H1 (cell line): ENCODE data around the gene COX5B. TPM values are rescaled to one million over a fixed set of nuclear protein-coding genes. Genes with fewer than 3 reads are reported as not detected.
A peak's percentile ranks its signal among the peaks of the same experiment; 100 is the strongest.

Source experiments
- CTCF ChIA-PET: fragments of 300-600 bp; sonication (Branson Sonifier 250); formaldehyde crosslinking; loops from one replicate; lab custom pipeline; 2021; ENCODE audit not compliant: partially characterized antibody; lab: Charles Lee
- POLR2A ChIA-PET: fragments of 300-600 bp; sonication (Branson Sonifier 250); formaldehyde crosslinking; loops from one replicate; lab custom pipeline; 2021; ENCODE audit warnings: inconsistent platforms; ENCODE audit not compliant: partially characterized antibody; lab: Charles Lee
- DNase-seq, 2 experiments: peaks; one replicate each; pipeline versions ENCODE4 v3.0.0 to v3.0.0-alpha.2; 2010 to 2022; ENCODE audit warnings: low spot score in 2 of 2, low read depth in 1 of 2, mixed read lengths in 1 of 2
- FAIRE-seq: peaks from 2 replicates; lab custom pipeline; 2011; peaks lifted over from hg19 to GRCh38; lab: Jason Lieb, UNC
- H2AFZ ChIP-seq: 2 replicates; pipeline ENCODE4 v1.8.1; 2012; ENCODE audit warnings: low read length, inconsistent platforms
- H2AK5ac ChIP-seq: 2 replicates; pipeline ENCODE4 v1.6.1; 2013; ENCODE audit warnings: low read depth, low read length
- H2BK120ac ChIP-seq: replicated peaks from 2 replicates; pipeline ENCODE3; 2013; ENCODE audit warnings: low read depth, low read length, inconsistent platforms
- H2BK12ac ChIP-seq: 2 replicates; pipeline ENCODE4 v1.6.1; 2013; ENCODE audit warnings: low read depth, low read length
- H2BK15ac ChIP-seq: 2 replicates; pipeline ENCODE4 v1.6.1; 2013; ENCODE audit warnings: low read length
- H2BK20ac ChIP-seq: 2 replicates; pipeline ENCODE4 v1.6.1; 2013; ENCODE audit warnings: low read length
- H2BK5ac ChIP-seq: 2 replicates; pipeline ENCODE4 v1.6.1; 2013; ENCODE audit warnings: low read depth, low read length
- H3K14ac ChIP-seq: 2 replicates; pipeline ENCODE4 v1.6.1; 2013; ENCODE audit warnings: inconsistent platforms; ENCODE audit not compliant: insufficient read length
- H3K18ac ChIP-seq: 2 replicates; pipeline ENCODE4 v1.6.1; 2013; ENCODE audit warnings: low read length; ENCODE audit errors: extremely low read depth
- H3K23ac ChIP-seq: 2 replicates; pipeline ENCODE4 v1.6.1; 2013; ENCODE audit warnings: inconsistent platforms; ENCODE audit not compliant: insufficient read length
- H3K23me2 ChIP-seq: 2 replicates; pipeline ENCODE4 v1.6.1; 2013; ENCODE audit warnings: low read depth, low read length
- H3K27ac ChIP-seq: 2 replicates; pipeline ENCODE4 v1.6.1; 2011; ENCODE audit warnings: low read depth, low read length, inconsistent platforms
- H3K27me3 ChIP-seq, 4 experiments: replicated peaks in 1 of 4; 1 replicate in 1 of 4; 2 replicates in 3 of 4; pipeline versions ENCODE4 v1.6.1 to v1.8.1; 2011 to 2013; ENCODE audit warnings: low read length in 3 of 4, mild to moderate bottlenecking in 3 of 4, inconsistent platforms in 2 of 4, mixed read lengths in 2 of 4, moderate library complexity in 1 of 4; ENCODE audit not compliant: control insufficient read depth in 3 of 4, insufficient read depth in 3 of 4; ENCODE audit errors: extremely low read depth in 1 of 4
- H3K36me3 ChIP-seq, 4 experiments: 2 replicates each; pipeline versions ENCODE4 v1.6.1 to v1.8.1; 2011 to 2013; ENCODE audit warnings: mild to moderate bottlenecking in 4 of 4, low read length in 3 of 4, moderate library complexity in 2 of 4, control low read depth in 1 of 4, inconsistent platforms in 1 of 4; ENCODE audit not compliant: insufficient read depth in 4 of 4, control insufficient read depth in 2 of 4
- H3K4ac ChIP-seq: replicated peaks from 2 replicates; pipeline ENCODE3; 2013; ENCODE audit warnings: low read length, low read depth, mixed read lengths, inconsistent platforms; ENCODE audit not compliant: insufficient read length
- H3K4me1 ChIP-seq, 4 experiments: replicated peaks in 1 of 4; 1 replicate in 1 of 4; 2 replicates in 3 of 4; pipeline versions ENCODE4 v1.6.1 to v1.8.1; 2011 to 2013; ENCODE audit warnings: low read length in 3 of 4, inconsistent platforms in 2 of 4, mixed read lengths in 1 of 4; ENCODE audit not compliant: insufficient read depth in 4 of 4, control insufficient read depth in 3 of 4
- H3K4me2 ChIP-seq, 2 experiments: 2 replicates each; pipeline versions ENCODE4 v1.6.1 to v1.8.1; 2011 to 2013; ENCODE audit warnings: low read depth in 2 of 2, low read length in 2 of 2, control low read depth in 1 of 2, inconsistent platforms in 1 of 2, mild to moderate bottlenecking in 1 of 2; ENCODE audit not compliant: insufficient read depth in 1 of 2
- H3K4me3 ChIP-seq, 4 experiments: fragments of 200-600, 300-600 bp in 1 of 4; sonication (generic), shearing (Covaris generic), sonication (Bioruptor Twin) in 1 of 4; 2 replicates each; pipeline versions ENCODE4 v1.5.1 to v1.8.1; 2011 to 2016; ENCODE audit warnings: low read length in 4 of 4, low read depth in 3 of 4, control low read depth in 2 of 4, inconsistent platforms in 2 of 4, mild to moderate bottlenecking in 2 of 4, mixed read lengths in 1 of 4, moderate library complexity in 1 of 4; ENCODE audit not compliant: insufficient read depth in 2 of 4; ENCODE audit errors: extremely low read depth in 1 of 4
- H3K56ac ChIP-seq: replicated peaks from 2 replicates; pipeline ENCODE3; 2013; ENCODE audit warnings: low read depth, mild to moderate bottlenecking, mixed read lengths, low read length, inconsistent platforms; ENCODE audit not compliant: insufficient read length
- H3K79me1 ChIP-seq: 2 replicates; pipeline ENCODE4 v1.6.1; 2013; ENCODE audit warnings: low read depth, low read length, control low read depth
- H3K79me2 ChIP-seq, 2 experiments: 2 replicates each; pipeline versions ENCODE4 v1.6.1 to v1.8.1; 2012 to 2013; ENCODE audit warnings: low read length in 2 of 2, mild to moderate bottlenecking in 2 of 2, inconsistent platforms in 1 of 2; ENCODE audit not compliant: insufficient read depth in 2 of 2, control insufficient read depth in 1 of 2
- H3K9ac ChIP-seq, 4 experiments: replicated peaks in 1 of 4; 1 replicate in 1 of 4; 2 replicates in 3 of 4; pipeline versions ENCODE4 v1.6.1 to v1.8.1; 2011 to 2013; ENCODE audit warnings: low read depth in 3 of 4, low read length in 3 of 4, control low read depth in 2 of 4, mild to moderate bottlenecking in 2 of 4, moderate library complexity in 2 of 4, inconsistent platforms in 1 of 4; ENCODE audit errors: extremely low read depth in 1 of 4
- H3K9me3 ChIP-seq, 2 experiments: 2 replicates each; pipeline versions ENCODE4 v1.6.1 to v1.8.1; 2012 to 2013; ENCODE audit warnings: mild to moderate bottlenecking in 2 of 2, moderate library complexity in 2 of 2, control low read depth in 1 of 2, inconsistent platforms in 1 of 2, low read depth in 1 of 2, low read length in 1 of 2, mixed read lengths in 1 of 2; ENCODE audit not compliant: insufficient read depth in 2 of 2
- H4K20me1 ChIP-seq, 2 experiments: replicated peaks in 1 of 2; 2 replicates each; pipeline versions ENCODE3 to v1.8.1; 2011 to 2013; ENCODE audit warnings: inconsistent platforms in 2 of 2, low read length in 2 of 2, mild to moderate bottlenecking in 1 of 2; ENCODE audit not compliant: insufficient read depth in 2 of 2, control insufficient read depth in 1 of 2
- H4K5ac ChIP-seq: 2 replicates; pipeline ENCODE4 v1.6.1; 2013; ENCODE audit warnings: low read length, low read depth, mixed read lengths, inconsistent platforms; ENCODE audit not compliant: insufficient read length
- H4K8ac ChIP-seq: 2 replicates; pipeline ENCODE4 v1.8.0; 2013; ENCODE audit warnings: mild to moderate bottlenecking, moderate library complexity, low read length, inconsistent platforms; ENCODE audit not compliant: insufficient read depth; ENCODE audit errors: extremely low read depth
- H4K91ac ChIP-seq: replicated peaks from 2 replicates; pipeline ENCODE3; 2013; ENCODE audit warnings: low read length, mixed read lengths, inconsistent platforms; ENCODE audit not compliant: insufficient read length
- CREB1 ChIP-seq: IDR thresholded peaks from 2 replicates; pipeline ENCODE4 v1.6.1; 2012; ENCODE audit warnings: inconsistent platforms
- E2F6 ChIP-seq: IDR thresholded peaks from 2 replicates; pipeline ENCODE4 v1.6.1; 2012; ENCODE audit warnings: inconsistent platforms
- EP300 ChIP-seq, 2 experiments: IDR thresholded peaks; 1 replicate in 1 of 2; 2 replicates in 1 of 2; pipeline ENCODE4 v1.6.1; 2011 to 2012; ENCODE audit warnings: low read depth in 2 of 2, low read length in 2 of 2, mild to moderate bottlenecking in 2 of 2, borderline replicate concordance in 1 of 2, inconsistent platforms in 1 of 2, moderate library complexity in 1 of 2
- GABPA ChIP-seq: IDR thresholded peaks from 2 replicates; pipeline ENCODE4 v1.6.1; 2011; ENCODE audit warnings: mild to moderate bottlenecking, low read length, moderate library complexity, borderline replicate concordance; ENCODE audit not compliant: insufficient read depth
- MAX ChIP-seq: IDR thresholded peaks from 2 replicates; pipeline ENCODE4 v1.6.1; 2012; ENCODE audit warnings: inconsistent platforms
- PHF8 ChIP-seq: fragments of 200-600 bp; sonication (generic); conservative IDR thresholded peaks from 2 replicates; pipeline ENCODE4 v1.7.1; 2012; ENCODE audit warnings: low read depth, mild to moderate bottlenecking, inconsistent platforms, low read length, moderate library complexity
- POLR2AphosphoS5 ChIP-seq: IDR thresholded peaks from 2 replicates; pipeline ENCODE4 v1.6.1; 2011; ENCODE audit warnings: low read depth, low read length
- SUZ12 ChIP-seq: fragments of 200-600 bp; sonication (generic); IDR thresholded peaks from 2 replicates; pipeline ENCODE4 v1.6.1; 2012; ENCODE audit warnings: mild to moderate bottlenecking, inconsistent platforms, low read length, moderate library complexity, mixed read lengths
- TAF7 ChIP-seq: optimal IDR thresholded peaks from 2 replicates; pipeline ENCODE3; 2011; ENCODE audit warnings: low read depth, mild to moderate bottlenecking, inconsistent platforms, low read length, moderate library complexity, borderline replicate concordance
- TCF12 ChIP-seq: IDR thresholded peaks from 2 replicates; pipeline ENCODE4 v1.6.1; 2011; ENCODE audit warnings: low read depth, mild to moderate bottlenecking, low read length
- USF2 ChIP-seq: IDR thresholded peaks from 2 replicates; pipeline ENCODE4 v1.6.1; 2011; ENCODE audit warnings: low read length, improper control_type of control experiment
- WGBS, 2 experiments: shearing (Covaris generic) in 1 of 2; methylation state at CpG; one replicate each; pipeline versions ENCODE4 v1.1.6 to v1.1.7; 2013 to 2015; ENCODE audit warnings: low lambda C conversion rate in 2 of 2, mixed read lengths in 2 of 2, inconsistent platforms in 1 of 2, low coverage in 1 of 2, missing lambda C conversion rate in 1 of 2; ENCODE audit not compliant: insufficient replicate concordance in 2 of 2, insufficient coverage in 1 of 2, insufficient read length in 1 of 2; ENCODE audit errors: extremely low coverage in 1 of 2, missing lambda C conversion rate in 1 of 2; 5-methylcytosine and 5-hydroxymethylcytosine counted together
- polyA plus RNA-seq, 7 experiments: library from polyadenylated mRNA; depleted of rRNA in 3 of 7; stranded (reverse) in 5 of 7; unstranded in 2 of 7; fragments of >200 nt in 5 of 7; fragments of 200-250 nt in 2 of 7; gene quantifications; 1 replicate in 5 of 7; 2 replicates in 1 of 7; 4 replicates in 1 of 7; pipeline versions ENCODE4 v1.2.1 to v1.2.3, GENCODE V29; 2011 to 2013; ENCODE audit warnings: missing spikeins in 2 of 7, mixed read lengths in 2 of 7
- total RNA-seq: library from RNA; stranded (reverse); fragmentation: NEBNext Ultra II Directional; extraction: Animal tissue kit (Norgen Biotek cat#: 25700); gene quantifications from 2 replicates; pipeline ENCODE4 v1.2.1, GENCODE V29; 2021

Gene COX5B
- total and polyA plus RNA-seq, 2 of the 8 experiments (the other 6 are each of a cell fraction or from before 2014, with no cell fraction given) = 233 to 468 TPM

- H2AFZ ChIP-seq = no peak overlapping the region
- DNase-seq = no peak
- H2BK5ac ChIP-seq = peak overlapping the region; percentile 16; the same call in 1 of the 2 replicates
- no peak overlapping the region for H2BK20ac ChIP-seq
- peaks cover 7% of the 10 kb centered on the region for H3K23me2 ChIP-seq
- ChIA-PET CTCF (interaction anchor here (0.9 to 8.2 kb wide), 12 partner anchors 9 to 1595 kb away, joined by 3 to 132 read pairs (median 12); partner anchors contain the start of gene COX5B), POLR2A (interaction anchor here (1.3 to 7.9 kb wide), 12 partner anchors 9 to 76 kb away, joined by 3 to 102 read pairs (median 4); partner anchors contain the start of gene COX5B)
- H3K79me2 ChIP-seq = peaks cover 0 to 25% of the 10 kb centered on the region in 2 experiments; a peak in 2 of 4 replicates
- H4K20me1 ChIP-seq = peaks cover 0 to 10% of the 10 kb centered on the region in 2 experiments
- no CpG with 5 or more reads among the region's 46 CpGs for WGBS, 2 experiments
- H4K8ac ChIP-seq = no peak overlapping the region
- no peak overlapping the region for H3K14ac ChIP-seq
- H4K91ac ChIP-seq = no peak overlapping the region
- peak overlapping the region; percentile 69 for H3K56ac ChIP-seq
- peaks cover 0 to 9% (median 7%) of the 10 kb centered on the region in 4 experiments; a peak in 4 of 7 replicates for H3K4me1 ChIP-seq
- peak overlapping the region; percentile 76 to 82 (median 79) for H3K4me3 ChIP-seq
- H3K4ac ChIP-seq = no peak overlapping the region
- no peak overlapping the region for H2BK120ac ChIP-seq
- H3K4me2 ChIP-seq = peak overlapping the region; percentile 94 to 95
- no peak overlapping the region for H2AK5ac ChIP-seq
- H3K9ac ChIP-seq = peak overlapping the region; percentile 48 to 94 (median 72); a peak in 6 of 7 replicates
- no peaks in the 10 kb centered on the region for H3K9me3 ChIP-seq
- H3K36me3 ChIP-seq = peaks cover 0 to 5% (median 4%) of the 10 kb centered on the region in 4 experiments; a peak in 4 of 8 replicates
- H3K18ac ChIP-seq = no peak overlapping the region
- H3K27me3 ChIP-seq = no peaks in the 10 kb centered on the region
- peak overlapping the region; percentile 91 for H4K5ac ChIP-seq
- no peak overlapping the region for H3K23ac ChIP-seq
- H2BK15ac ChIP-seq = no peak overlapping the region
- peak overlapping the region; percentile 87 for H3K27ac ChIP-seq
- no peak for FAIRE-seq
- no peak overlapping the region for H2BK12ac ChIP-seq
- H3K79me1 ChIP-seq = peaks cover 8% of the 10 kb centered on the region
- TF ChIP-seq TAF7 = no peak
- TF ChIP-seq POLR2AphosphoS5 = no peak; the same call in 1 of the 2 replicates
- no peak for TF ChIP-seq E2F6
- no peak for TF ChIP-seq USF2
- TF ChIP-seq PHF8 = peak; percentile 55
- no peak for TF ChIP-seq GABPA
- TF ChIP-seq TCF12 = no peak
- no peak for TF ChIP-seq CREB1
- TF ChIP-seq MAX = peak; percentile 4; the same call in 1 of the 2 replicates
- TF ChIP-seq SUZ12 = no peak
- TF ChIP-seq EP300 (IDR thresholded peaks at IDR 0.05; ENCODE audit: borderline replicate concordance in 1 of 2, low read depth in 2 of 2, low read length in 2 of 2) = no peak
These were observed 17.7 kb downstream of the COX5B start for GRCh38 chr2:97663626-97663961.
